GM18520 (cell line): ENCODE results near the gene MAPK13.
"Not testable (repeated sequence)": the region's sequence is repeated elsewhere in the genome, so short reads cannot be mapped to it uniquely, and the experiment has no call there.

Experiments
- ATAC-seq: cut with Tn5 transposase; IDR thresholded peaks from one replicate; pipeline ENCODE4 v1.9.1; 2021; ENCODE audit not compliant: unreplicated experiment

The MAPK13 gene

GRCh38 chr6:36126553-36127458 lies 3.5 kb upstream of the MAPK13 start:
- ATAC-seq = no peak

GRCh38 chr6:36127462-36128016 lies 2.8 kb upstream of the MAPK13 start:
- ATAC-seq = no peak

GRCh38 chr6:36128073-36128472 lies 2.2 kb upstream of the MAPK13 start:
- no peak for ATAC-seq

- ATAC-seq = no peak
Observed at GRCh38 chr6:36128793-36129192, 1.5 kb upstream of the MAPK13 start.

GRCh38 chr6:36129334-36129733 lies 979 bp upstream of the MAPK13 start:
- not testable (repeated sequence) for ATAC-seq

- no peak for ATAC-seq
Observed at GRCh38 chr6:36130667-36131510, 576 bp downstream of the MAPK13 start.

GRCh38 chr6:36131511-36132245 lies 1.4 kb downstream of the MAPK13 start:
- peak; percentile 88 for ATAC-seq

- no peak for ATAC-seq
Observed at GRCh38 chr6:36132246-36132895, 2.1 kb downstream of the MAPK13 start.

- no peak for ATAC-seq
Observed at GRCh38 chr6:36133148-36133547, 2.8 kb downstream of the MAPK13 start.

- ATAC-seq = no peak
Observed at GRCh38 chr6:36133912-36134311, 3.6 kb downstream of the MAPK13 start.

- ATAC-seq = no peak
Observed at GRCh38 chr6:36135053-36135731, 4.9 kb downstream of the MAPK13 start.

- no peak for ATAC-seq
Observed at GRCh38 chr6:36136034-36136433, 5.7 kb downstream of the MAPK13 start.

GRCh38 chr6:36136551-36136950 lies 6.2 kb downstream of the MAPK13 start:
- ATAC-seq = no peak

- ATAC-seq = no peak
Observed at GRCh38 chr6:36138667-36139066, 8.4 kb downstream of the MAPK13 start.

GRCh38 chr6:36139431-36139830 lies 9.1 kb downstream of the MAPK13 start:
- no peak for ATAC-seq

- ATAC-seq = no peak
Observed at GRCh38 chr6:36139991-36140710, 9.8 kb downstream of the MAPK13 start.

- no peak for ATAC-seq
Observed at GRCh38 chr6:36141091-36141490, 10.8 kb downstream of the MAPK13 start.

GRCh38 chr6:36141961-36142360 lies 11.6 kb downstream of the MAPK13 start:
- ATAC-seq = no peak
